SK-N-MC (cell line): ENCODE results near the gene DUSP7.

Source experiments
- EZH2 ChIP-seq: fragments of 200-600 bp; sonication (generic); IDR thresholded peaks from one replicate; pipeline ENCODE4 v1.6.1; 2017; ENCODE audit warnings: antibody characterized with exemption
- POLR2AphosphoS5 ChIP-seq: IDR thresholded peaks from 2 replicates; pipeline ENCODE4 v1.6.1; 2012; ENCODE audit warnings: mild to moderate bottlenecking, low read depth, low read length, borderline replicate concordance

DNA sequence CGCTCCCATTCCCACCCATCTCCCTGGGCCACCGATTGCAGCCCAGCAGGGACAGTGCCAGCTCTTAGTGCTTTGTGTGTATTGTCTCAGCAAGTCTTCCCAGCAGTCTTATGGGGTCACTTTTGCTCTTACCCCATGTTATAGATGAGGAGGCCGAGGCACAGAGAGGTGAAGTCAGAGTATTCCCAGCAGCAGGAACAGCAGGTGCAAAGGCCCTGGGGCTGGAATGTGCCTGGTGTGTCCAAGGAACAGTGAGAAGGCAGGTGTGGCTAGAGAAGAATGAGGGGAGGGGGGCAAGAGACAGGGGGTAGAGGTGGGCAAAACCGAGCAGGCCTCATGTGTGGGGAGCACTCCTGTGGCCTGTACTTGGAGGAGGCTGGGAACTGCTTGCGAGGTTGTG is 12.8 kb upstream of the DUSP7 start:
- TF ChIP-seq EZH2: no peak
- TF ChIP-seq POLR2AphosphoS5: no peak
